AG10803 (cell line): ENCODE results near the gene RAB30.

ENCODE experiments used
- DNase-seq: peaks from one replicate; pipeline ENCODE4 v3.0.0; 2010; ENCODE audit warnings: low read depth
- H3K4me3 ChIP-seq: 2 replicates; pipeline ENCODE4 v1.5.1; 2011; ENCODE audit warnings: mild to moderate bottlenecking, low read length, control low read depth
- TF ChIP-seq, protein P1 (sequence below): conservative IDR thresholded peaks from 2 replicates; pipeline ENCODE4 v1.5.1; 2011; ENCODE audit warnings: mild to moderate bottlenecking, low read length, control low read depth, inconsistent platforms

The RAB30 gene

DNA sequence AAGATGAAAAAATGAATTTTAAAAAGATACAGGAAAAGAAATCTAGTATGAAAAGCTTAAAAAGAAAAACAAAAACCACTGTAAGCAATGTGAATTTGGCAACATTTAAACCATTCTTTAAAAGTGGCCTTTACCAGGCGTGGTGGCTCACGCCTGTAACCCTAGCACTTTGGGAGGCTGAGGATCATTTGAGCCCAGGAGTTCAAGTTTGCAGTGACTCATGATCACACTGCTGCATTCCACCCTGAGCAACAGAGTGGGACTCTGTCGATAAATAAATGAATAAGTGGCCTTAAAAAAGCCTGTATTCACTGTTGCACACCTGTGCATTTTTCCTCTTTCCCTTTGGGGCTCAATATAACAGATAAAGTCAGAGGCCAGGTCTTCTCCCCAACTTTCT lies 69.2 kb downstream of the RAB30 start:
- no peak overlapping the region for H3K4me3 ChIP-seq
- no peak for DNase-seq
- TF ChIP-seq, protein P1, sequence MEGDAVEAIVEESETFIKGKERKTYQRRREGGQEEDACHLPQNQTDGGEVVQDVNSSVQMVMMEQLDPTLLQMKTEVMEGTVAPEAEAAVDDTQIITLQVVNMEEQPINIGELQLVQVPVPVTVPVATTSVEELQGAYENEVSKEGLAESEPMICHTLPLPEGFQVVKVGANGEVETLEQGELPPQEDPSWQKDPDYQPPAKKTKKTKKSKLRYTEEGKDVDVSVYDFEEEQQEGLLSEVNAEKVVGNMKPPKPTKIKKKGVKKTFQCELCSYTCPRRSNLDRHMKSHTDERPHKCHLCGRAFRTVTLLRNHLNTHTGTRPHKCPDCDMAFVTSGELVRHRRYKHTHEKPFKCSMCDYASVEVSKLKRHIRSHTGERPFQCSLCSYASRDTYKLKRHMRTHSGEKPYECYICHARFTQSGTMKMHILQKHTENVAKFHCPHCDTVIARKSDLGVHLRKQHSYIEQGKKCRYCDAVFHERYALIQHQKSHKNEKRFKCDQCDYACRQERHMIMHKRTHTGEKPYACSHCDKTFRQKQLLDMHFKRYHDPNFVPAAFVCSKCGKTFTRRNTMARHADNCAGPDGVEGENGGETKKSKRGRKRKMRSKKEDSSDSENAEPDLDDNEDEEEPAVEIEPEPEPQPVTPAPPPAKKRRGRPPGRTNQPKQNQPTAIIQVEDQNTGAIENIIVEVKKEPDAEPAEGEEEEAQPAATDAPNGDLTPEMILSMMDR, result no peak

DNA sequence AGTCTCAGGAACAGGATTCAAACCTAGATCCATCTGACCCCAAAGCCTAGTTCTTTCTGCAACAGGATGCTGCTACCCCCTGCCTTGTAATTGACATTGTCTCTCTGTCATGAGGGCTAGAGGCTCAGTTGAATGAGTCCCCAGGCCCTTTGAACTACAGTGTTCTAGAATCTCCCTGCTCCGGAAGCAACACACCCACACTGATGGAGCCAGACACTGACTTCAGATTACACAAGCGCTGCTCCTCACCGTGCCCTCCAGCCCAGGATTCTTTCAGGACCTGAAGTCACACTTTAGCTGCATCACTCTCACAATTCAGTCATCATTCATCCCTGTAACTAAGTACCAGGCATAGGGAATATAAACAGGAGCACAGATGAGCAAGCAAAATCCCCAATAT lies 69.6 kb downstream of the RAB30 start:
- H3K4me3 ChIP-seq, result no peak overlapping the region
- TF ChIP-seq, protein P1, result no peak
- peak; percentile 32 for DNase-seq

GRCh38 chr11:83000381-83000780 lies 71.3 kb downstream of the RAB30 start:
- no peak for DNase-seq

DNA sequence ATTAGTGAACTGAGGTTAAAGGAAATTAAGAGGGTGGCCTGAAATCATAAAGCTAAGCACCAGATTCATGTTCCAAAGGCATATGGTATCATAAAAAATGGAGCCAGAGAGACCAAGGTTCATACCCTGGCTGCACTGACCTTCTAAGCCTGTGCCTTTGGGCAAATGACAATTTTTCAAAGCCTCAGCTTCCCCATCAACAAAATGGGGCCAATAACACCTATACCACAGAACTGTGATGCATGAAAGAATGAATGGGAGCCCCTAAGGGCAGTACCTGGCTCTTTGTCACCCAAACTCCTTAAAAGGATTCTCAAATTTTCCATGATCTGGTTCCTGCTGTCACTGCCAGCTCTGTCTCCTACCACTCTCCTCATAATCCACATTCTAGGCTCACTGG lies 72.5 kb downstream of the RAB30 start:
- DNase-seq, result no peak
- no peak overlapping the region for H3K4me3 ChIP-seq
- TF ChIP-seq, protein P1, result no peak

More at GRCh38 chr11:83000381-83000780, 71.3 kb downstream of the RAB30 start:
- TF ChIP-seq, protein P1, result no peak
- H3K4me3 ChIP-seq, result no peak overlapping the region

GRCh38 chr11:82998697-82999096 lies 73.0 kb downstream of the RAB30 start:
- H3K4me3 ChIP-seq, result no peak overlapping the region
- DNase-seq, result no peak
- TF ChIP-seq, protein P1, result no peak

GRCh38 chr11:82996966-82997606 lies 74.6 kb downstream of the RAB30 start:
- TF ChIP-seq, protein P1, result no peak
- no peak overlapping the region for H3K4me3 ChIP-seq
- no peak for DNase-seq

DNA sequence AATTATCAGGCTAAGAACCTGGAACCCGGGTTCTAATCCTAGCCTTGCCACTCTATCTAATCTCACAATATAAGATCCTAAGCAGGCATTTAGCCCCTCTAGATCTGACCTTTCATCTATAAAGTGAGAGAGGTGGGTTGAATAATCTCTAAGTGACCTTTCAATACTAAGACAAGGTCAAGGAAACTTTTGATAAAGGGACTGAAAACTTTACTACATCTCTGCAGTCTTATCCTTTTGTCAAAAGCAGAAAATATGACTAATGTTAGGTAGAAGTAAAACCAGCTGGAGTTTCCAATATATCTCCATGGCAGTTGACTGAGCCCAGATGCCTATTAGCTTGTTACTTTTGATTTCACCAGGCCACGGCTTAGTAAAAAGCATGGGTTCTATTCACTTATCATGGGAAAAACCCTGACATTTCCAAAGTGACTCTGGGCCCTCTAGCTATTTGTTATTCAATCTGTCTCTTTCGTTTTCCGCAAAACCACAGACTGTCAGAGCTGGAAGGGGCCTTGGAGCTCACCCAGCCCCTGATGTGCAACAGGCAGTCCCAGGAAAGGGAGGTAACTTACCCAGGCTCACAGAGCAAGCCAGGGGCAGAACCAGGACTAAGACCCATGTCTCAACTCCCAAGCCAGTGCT lies 75.8 kb downstream of the RAB30 start:
- DNase-seq, result peak; percentile 73
- TF ChIP-seq, protein P1, result no peak
- no peak overlapping the region for H3K4me3 ChIP-seq
